Adrenal gland (tissue), 5 donors: ENCODE data around the gene MCF2L.
A peak's percentile ranks its signal among the peaks of the same experiment; 100 is the strongest.

Experiments used
- POLR2A ChIP-seq, 2 donors: fragments of 450-650 bp; IDR thresholded peaks; one replicate each; pipeline ENCODE4 v1.6.1; 2017; ENCODE audit warnings: antibody characterized with exemption in 2 of 2, mild to moderate bottlenecking in 2 of 2, moderate library complexity in 1 of 2
- TF ChIP-seq, protein P1 (sequence below), 6 experiments: fragments of 450-650 bp in 4 of 6; fragments of 200-600 bp in 2 of 6; sonication (generic) in 1 of 6; IDR thresholded peaks; 1 replicate in 5 of 6; 2 replicates in 1 of 6; pipeline versions ENCODE4 v1.5.1 to v1.8.0; 2016 to 2021; ENCODE audit warnings: antibody characterized with exemption in 6 of 6, mild to moderate bottlenecking in 2 of 6, moderate library complexity in 1 of 6
- donor health status: DM: no; HTN: no; CAD: no.

DNA sequence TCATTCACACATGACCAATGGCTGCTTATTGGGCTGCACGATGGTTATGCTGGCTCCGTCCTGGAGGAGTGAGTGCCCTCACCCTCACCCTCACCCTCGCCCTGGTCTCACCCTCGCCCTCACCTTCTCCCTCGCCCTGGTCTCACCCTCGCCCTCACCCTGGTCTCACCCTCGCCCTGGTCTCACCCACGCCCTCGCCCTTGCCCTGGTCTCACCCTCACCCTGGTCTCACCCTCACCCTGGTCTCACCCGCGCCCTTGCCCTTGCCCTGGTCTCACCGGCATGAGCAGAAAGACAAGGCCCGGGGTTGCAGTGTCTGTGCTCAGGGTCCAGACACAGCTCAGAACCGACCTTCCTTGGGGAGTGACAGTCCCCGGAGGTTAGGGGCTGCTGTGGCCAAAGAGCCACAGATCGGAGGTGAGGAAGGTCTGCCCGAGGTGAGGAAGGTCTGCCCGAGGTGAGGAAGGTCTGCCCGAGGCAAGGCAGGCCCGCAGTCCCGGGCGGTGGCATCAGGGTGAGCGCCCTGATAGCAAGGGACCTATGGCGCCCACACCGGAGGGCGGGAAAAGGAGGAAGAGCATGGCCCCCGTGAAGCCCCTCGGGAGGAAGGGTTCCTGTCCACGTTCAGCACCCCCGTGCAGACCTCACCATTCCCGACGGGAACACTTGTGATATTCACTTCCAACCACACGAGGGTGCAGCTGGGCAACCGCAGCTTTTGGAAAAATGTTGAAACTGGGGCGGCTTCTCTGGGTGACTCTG, 65.6 kb downstream of the MCF2L start:
- no peak for TF ChIP-seq POLR2A (IDR thresholded peaks at IDR 0.05)
- TF ChIP-seq, protein P1, sequence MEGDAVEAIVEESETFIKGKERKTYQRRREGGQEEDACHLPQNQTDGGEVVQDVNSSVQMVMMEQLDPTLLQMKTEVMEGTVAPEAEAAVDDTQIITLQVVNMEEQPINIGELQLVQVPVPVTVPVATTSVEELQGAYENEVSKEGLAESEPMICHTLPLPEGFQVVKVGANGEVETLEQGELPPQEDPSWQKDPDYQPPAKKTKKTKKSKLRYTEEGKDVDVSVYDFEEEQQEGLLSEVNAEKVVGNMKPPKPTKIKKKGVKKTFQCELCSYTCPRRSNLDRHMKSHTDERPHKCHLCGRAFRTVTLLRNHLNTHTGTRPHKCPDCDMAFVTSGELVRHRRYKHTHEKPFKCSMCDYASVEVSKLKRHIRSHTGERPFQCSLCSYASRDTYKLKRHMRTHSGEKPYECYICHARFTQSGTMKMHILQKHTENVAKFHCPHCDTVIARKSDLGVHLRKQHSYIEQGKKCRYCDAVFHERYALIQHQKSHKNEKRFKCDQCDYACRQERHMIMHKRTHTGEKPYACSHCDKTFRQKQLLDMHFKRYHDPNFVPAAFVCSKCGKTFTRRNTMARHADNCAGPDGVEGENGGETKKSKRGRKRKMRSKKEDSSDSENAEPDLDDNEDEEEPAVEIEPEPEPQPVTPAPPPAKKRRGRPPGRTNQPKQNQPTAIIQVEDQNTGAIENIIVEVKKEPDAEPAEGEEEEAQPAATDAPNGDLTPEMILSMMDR (IDR thresholded peaks at IDR 0.05) = peak; percentile 65 to 77 (median 68)
